CD4-positive, alpha-beta T cell treated with Interleukin-6 for 4 hours (primary cell): ENCODE measurements around the gene EIF5AL1.
"Not testable (repeated sequence)": the region's sequence is repeated elsewhere in the genome, so short reads cannot be mapped to it uniquely, and the experiment has no call there.

ENCODE experiments used
- DNase-seq: peaks from one replicate; pipeline ENCODE4 v3.0.0-alpha.2; 2020; ENCODE audit warnings: mixed read lengths

The EIF5AL1 gene

GRCh38 chr10:79488336-79488735, 24.0 kb upstream of the EIF5AL1 start:
- no peak for DNase-seq

- DNase-seq = no peak
Observed at GRCh38 chr10:79488870-79489269, 23.5 kb upstream of the EIF5AL1 start.

GRCh38 chr10:79490400-79491142, 21.8 kb upstream of the EIF5AL1 start:
- no peak for DNase-seq

- DNase-seq = no peak
Observed at GRCh38 chr10:79491143-79491835, 21.0 kb upstream of the EIF5AL1 start.

- DNase-seq = no peak
Observed at GRCh38 chr10:79492256-79492655, 20.1 kb upstream of the EIF5AL1 start.

- DNase-seq = no peak
Observed at GRCh38 chr10:79492839-79493238, 19.5 kb upstream of the EIF5AL1 start.

- no peak for DNase-seq
Observed at GRCh38 chr10:79493806-79494205, 18.5 kb upstream of the EIF5AL1 start.

- no peak for DNase-seq
Observed at GRCh38 chr10:79494871-79495705, 17.2 kb upstream of the EIF5AL1 start.

- no peak for DNase-seq
Observed at GRCh38 chr10:79495791-79496190, 16.5 kb upstream of the EIF5AL1 start.

GRCh38 chr10:79496896-79497295, 15.4 kb upstream of the EIF5AL1 start:
- no peak for DNase-seq

- DNase-seq = no peak
Observed at GRCh38 chr10:79498291-79498829, 14.0 kb upstream of the EIF5AL1 start.

- no peak for DNase-seq
Observed at GRCh38 chr10:79502561-79503309, 9.6 kb upstream of the EIF5AL1 start.

- not testable (repeated sequence) for DNase-seq
Observed at GRCh38 chr10:79503787-79504186, 8.5 kb upstream of the EIF5AL1 start.

- not testable (repeated sequence) for DNase-seq
Observed at GRCh38 chr10:79504483-79504882, 7.8 kb upstream of the EIF5AL1 start.

GRCh38 chr10:79505328-79505727, 7.0 kb upstream of the EIF5AL1 start:
- not testable (repeated sequence) for DNase-seq

- DNase-seq = no peak
Observed at GRCh38 chr10:79505829-79506228, 6.5 kb upstream of the EIF5AL1 start.

- no peak for DNase-seq
Observed at GRCh38 chr10:79507440-79508167, 4.7 kb upstream of the EIF5AL1 start.

GRCh38 chr10:79508245-79508644, 4.1 kb upstream of the EIF5AL1 start:
- not testable (repeated sequence) for DNase-seq

GRCh38 chr10:79509306-79509933, 2.9 kb upstream of the EIF5AL1 start:
- not testable (repeated sequence) for DNase-seq

- DNase-seq = not testable (repeated sequence)
Observed at GRCh38 chr10:79509934-79510508, 2.3 kb upstream of the EIF5AL1 start.
